Large intestine (tissue), 3 donors: Measurements from ENCODE around the gene ANAPC13. TPM values are rescaled to one million over a fixed set of nuclear protein-coding genes. Genes with fewer than 3 reads are reported as not detected.
A peak's percentile ranks its signal among the peaks of the same experiment; 100 is the strongest.

Source experiments
- DNase-seq, 2 donors: peaks; one replicate each; pipeline versions ENCODE4 v3.0.0 to v3.0.0-alpha.2; 2013
- H3K27ac ChIP-seq: one replicate; pipeline ENCODE4 v1.5.1; 2013; ENCODE audit warnings: low read length
- H3K27me3 ChIP-seq: 2 replicates; pipeline ENCODE4 v1.6.1; 2013; ENCODE audit warnings: low read length; ENCODE audit not compliant: control insufficient read depth, insufficient read depth
- H3K36me3 ChIP-seq: 2 replicates; pipeline ENCODE4 v1.6.1; 2013; ENCODE audit warnings: low read length; ENCODE audit not compliant: control insufficient read depth, insufficient read depth
- H3K4me1 ChIP-seq: one replicate; pipeline ENCODE4 v1.6.1; 2013; ENCODE audit warnings: low read length; ENCODE audit not compliant: control insufficient read depth, insufficient read depth
- H3K4me3 ChIP-seq: one replicate; pipeline ENCODE4 v1.5.1; 2013; ENCODE audit warnings: low read length
- H3K9me3 ChIP-seq: one replicate; pipeline ENCODE4 v1.6.1; 2013; ENCODE audit warnings: mild to moderate bottlenecking, low read depth, low read length, moderate library complexity; ENCODE audit not compliant: control insufficient read depth
- WGBS: methylation state at CpG from one replicate; pipeline ENCODE4 v1.1.5; 2013; ENCODE audit warnings: low lambda C conversion rate; ENCODE audit not compliant: insufficient coverage; 5-methylcytosine and 5-hydroxymethylcytosine counted together
- polyA plus RNA-seq: library from polyadenylated mRNA; unstranded; fragments of 120-200 nt; gene quantifications from one replicate; pipeline ENCODE4 v1.2.1, GENCODE V29; 2013

The ANAPC13 gene
- polyA plus RNA-seq, 1 donor, result 77.1 TPM

DNA sequence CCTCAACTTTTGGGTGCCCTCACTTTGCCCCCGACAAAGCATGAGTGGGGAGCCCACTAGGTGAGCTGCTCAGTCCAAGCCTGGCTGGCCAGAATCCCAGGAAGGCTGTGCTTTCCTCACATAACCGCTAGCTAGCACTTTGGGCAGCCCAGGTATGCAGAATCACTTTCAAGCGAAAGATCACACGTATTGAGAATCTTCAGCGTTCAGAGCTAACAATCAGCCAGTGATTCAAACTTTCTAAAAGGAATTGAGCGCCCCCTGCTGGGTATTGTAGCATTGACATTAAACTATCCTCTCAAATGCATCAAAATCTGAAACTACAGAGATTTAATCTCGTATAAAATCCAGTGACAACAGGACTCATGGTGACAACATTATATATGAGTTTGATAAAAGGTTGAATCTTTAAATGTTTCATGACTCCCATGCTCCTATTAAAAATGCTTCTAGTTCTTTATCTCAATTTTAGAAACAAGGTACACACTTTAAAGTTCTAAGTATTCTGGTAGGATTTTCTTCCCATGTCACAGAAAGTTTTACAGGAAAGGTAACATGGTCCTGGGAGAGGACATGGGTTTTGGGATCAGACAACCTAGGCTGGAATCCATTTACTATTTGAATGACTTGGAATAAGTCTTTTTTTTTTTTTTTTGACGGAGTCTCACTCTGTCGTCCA, 11.8 kb downstream of the ANAPC13 start:
- no CpG with 5 or more reads among the region's 9 CpGs for WGBS
- Histone ChIP-seq H3K9me3 (no peaks in the 10 kb centered on the region), H3K4me3 (no peak overlapping the region), H3K4me1 (peaks cover 2% of the 10 kb centered on the region), H3K27ac (no peak overlapping the region), H3K36me3 (peaks cover 26% of the 10 kb centered on the region), H3K27me3 (no peaks in the 10 kb centered on the region)
- DNase-seq, result peak; percentile 32 to 52

DNA sequence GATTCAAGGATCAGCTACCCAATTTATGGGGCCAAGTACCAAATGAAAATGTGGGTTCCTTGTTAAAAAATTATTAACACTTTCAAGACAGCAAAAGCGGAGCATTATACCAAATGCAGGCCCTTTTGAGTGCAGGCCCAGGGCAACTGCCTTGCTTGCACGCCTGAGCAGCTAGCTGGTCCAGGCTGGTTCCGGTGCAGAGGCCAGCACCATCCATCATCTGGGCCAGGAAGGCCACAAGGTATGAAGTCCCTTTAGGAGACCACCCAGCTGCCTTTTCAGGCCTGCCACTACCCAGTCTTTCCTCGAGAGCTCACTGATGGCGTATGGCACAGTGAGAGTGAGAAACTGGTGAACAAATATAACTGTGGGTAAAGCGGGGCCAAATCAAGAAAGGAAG, 13.0 kb downstream of the ANAPC13 start:
- H3K4me1 ChIP-seq, result peaks cover 2% of the 10 kb centered on the region
- WGBS, result 100% methylated on average over 2 of the region's 6 CpGs

DNA sequence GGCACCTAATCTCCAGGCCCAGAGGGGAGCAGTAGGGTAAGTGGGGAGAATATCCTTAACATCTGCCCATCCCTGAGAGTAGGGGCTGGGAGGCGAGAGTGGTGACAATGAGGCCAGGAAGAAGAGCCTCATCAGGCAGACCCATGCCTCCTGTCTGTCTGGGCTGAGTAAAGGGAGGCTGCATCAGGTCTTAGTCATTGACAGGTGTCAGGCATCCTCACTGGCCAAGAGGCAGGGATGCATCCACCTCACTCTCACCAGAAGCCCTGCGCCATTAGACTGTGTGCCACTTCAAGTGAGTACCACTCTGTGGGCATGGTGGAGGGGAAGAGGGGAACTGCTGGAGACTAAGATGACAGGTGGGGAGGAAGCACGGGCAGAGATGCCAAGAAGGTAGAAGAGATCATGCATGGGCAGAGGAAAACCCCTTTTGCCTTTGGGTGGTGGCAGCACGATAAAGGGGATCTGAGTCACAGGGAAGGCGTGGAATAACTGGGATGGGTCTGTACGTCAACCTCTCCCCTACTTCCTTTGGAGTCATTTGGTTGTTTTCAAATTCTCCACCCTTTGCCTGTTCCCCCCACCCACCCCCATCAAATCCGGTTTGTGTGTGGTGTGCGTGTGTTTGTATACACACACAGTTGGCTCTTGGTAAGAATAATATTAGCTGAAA, 14.1 kb downstream of the ANAPC13 start:
- H3K4me1 ChIP-seq, result peaks cover 2% of the 10 kb centered on the region
- no peaks in the 10 kb centered on the region for H3K27me3 ChIP-seq
- DNase-seq, result no peak
- no peak overlapping the region for H3K27ac ChIP-seq
- WGBS, result 88% methylated on average over 1 of the region's 8 CpGs
- peaks cover 11% of the 10 kb centered on the region for H3K36me3 ChIP-seq
- H3K9me3 ChIP-seq, result no peaks in the 10 kb centered on the region
- no peak overlapping the region for H3K4me3 ChIP-seq

More for the DNA sequence above, 13.0 kb downstream of the ANAPC13 start:
- no peak for DNase-seq
- no peaks in the 10 kb centered on the region for H3K9me3 ChIP-seq
- no peaks in the 10 kb centered on the region for H3K27me3 ChIP-seq
- peaks cover 15% of the 10 kb centered on the region for H3K36me3 ChIP-seq
- H3K27ac ChIP-seq, result no peak overlapping the region
- no peak overlapping the region for H3K4me3 ChIP-seq

DNA sequence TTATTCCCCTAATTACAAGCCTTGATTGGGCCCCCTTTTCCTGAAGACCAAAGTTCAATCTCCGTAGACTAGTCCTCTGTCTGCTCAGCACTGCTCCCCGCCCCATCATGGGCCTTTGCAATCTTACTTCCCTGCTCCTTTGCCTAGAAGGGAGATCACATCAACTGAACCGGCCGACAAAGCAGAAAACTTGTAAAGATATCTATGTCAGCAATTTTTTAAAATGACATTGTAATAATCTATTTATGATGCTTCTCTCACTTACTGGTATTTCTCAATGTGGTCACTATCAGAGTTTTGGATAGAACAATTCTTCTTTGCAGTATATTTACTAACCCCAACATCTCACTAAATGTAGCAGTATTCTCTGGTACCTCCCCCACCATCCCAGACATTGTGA, 17.3 kb downstream of the ANAPC13 start:
- H3K27ac ChIP-seq, result no peak overlapping the region
- H3K9me3 ChIP-seq, result no peaks in the 10 kb centered on the region
- peaks cover 3% of the 10 kb centered on the region for H3K4me1 ChIP-seq
- DNase-seq, result peak in 1 of 2 donors; percentile 48
- H3K4me3 ChIP-seq, result no peak overlapping the region
- peaks cover 3% of the 10 kb centered on the region for H3K36me3 ChIP-seq
- peaks cover 5% of the 10 kb centered on the region for H3K27me3 ChIP-seq
- no CpG with 5 or more reads among the region's 4 CpGs for WGBS

DNA sequence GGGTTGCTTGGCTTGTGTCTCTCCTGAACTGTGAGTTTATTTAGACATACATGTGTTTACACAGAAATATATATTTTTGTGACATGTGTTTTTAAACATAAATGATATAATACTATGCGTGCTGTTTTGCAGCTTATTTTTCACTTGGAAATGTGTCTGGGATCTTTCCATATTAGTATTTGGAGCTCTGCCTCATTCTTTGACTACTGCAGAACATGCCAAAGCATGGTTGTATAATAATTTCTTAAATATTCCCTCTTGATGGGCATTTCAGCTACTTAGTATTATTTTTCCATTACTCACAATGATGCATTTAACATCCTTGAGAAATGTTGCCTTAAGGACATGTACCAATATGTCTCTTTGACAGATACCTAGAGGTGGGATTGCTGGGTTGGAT, 19.5 kb downstream of the ANAPC13 start:
- Histone ChIP-seq H3K4me1 (peaks cover 4% of the 10 kb centered on the region), H3K9me3 (no peaks in the 10 kb centered on the region), H3K27me3 (peaks cover 9% of the 10 kb centered on the region), H3K36me3 (no peaks in the 10 kb centered on the region), H3K4me3 (no peak overlapping the region), H3K27ac (no peak overlapping the region)
- DNase-seq, result no peak
- WGBS, result 82% methylated on average over 1 of the region's 1 CpG

DNA sequence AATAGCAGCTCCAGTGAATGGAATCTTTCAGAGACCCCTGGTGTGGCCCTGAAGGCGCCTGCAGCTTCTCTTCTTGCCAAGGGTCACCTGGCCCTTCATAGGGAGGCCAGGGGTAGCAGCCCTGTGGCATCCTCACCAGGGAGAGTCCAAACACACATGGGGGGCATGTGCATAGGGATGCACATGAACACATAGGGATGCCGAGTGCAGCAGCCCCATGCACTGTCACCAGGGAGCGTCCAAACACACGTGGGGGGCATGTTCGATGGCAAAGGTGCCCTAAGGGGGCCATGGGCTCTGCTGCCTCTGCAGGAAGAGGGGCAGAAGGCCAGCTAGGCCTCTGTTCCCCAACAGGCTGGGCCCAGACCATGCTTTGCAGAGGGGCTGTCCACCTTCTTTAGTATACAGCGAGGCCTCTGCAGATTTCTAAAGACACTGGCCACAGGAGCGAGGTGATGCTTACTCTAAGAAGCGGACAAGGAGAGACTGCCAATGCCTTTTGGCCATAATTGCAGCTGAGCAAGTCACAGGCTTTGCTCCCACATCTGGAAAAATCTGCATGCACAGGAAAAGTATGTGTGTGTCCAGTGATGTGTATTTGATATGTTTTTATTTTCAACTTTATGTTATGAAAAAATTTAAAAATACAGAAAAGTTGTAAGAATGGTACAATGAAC, 21.0 kb downstream of the ANAPC13 start:
- H3K27ac ChIP-seq, result peak overlapping the region; percentile 47
- no peak for DNase-seq

DNA sequence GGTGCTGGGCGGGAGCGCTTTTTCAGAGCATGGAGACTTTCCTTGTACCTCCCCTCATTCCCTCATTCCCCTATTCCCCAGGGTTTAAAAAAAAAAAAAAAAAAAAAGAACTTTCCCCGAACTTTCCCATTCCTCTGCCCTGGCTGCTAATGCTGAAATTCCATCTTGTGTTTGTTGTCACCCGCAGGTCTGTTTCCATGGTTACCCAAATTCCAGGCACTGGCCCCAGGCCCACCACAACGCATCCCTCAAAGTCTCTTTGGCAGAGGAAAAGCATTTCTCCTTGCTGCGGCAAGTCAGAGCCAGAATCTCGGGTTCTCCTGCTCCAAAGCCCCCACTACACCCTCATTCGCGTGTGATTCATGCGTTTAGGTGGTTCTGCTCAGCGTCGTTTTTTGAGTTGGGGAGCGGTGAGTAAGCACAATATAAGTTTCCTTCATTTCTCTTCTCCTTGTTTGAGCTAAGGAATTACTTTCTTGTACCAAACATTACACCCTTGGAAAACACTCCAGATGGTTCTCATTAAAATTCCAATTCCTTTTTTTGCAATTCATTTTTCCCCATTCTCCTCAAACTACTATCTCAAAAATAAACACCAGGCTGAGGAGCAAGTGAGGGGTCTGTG, 21.6 kb downstream of the ANAPC13 start:
- Histone ChIP-seq H3K27ac (peak overlapping the region; percentile 61), H3K27me3 (peaks cover 11% of the 10 kb centered on the region), H3K9me3 (no peaks in the 10 kb centered on the region), H3K4me1 (peaks cover 4% of the 10 kb centered on the region), H3K36me3 (no peaks in the 10 kb centered on the region), H3K4me3 (no peak overlapping the region)
- peak; percentile 64 to 67 for DNase-seq
- no CpG with 5 or more reads among the region's 13 CpGs for WGBS

More for the DNA sequence above, 21.0 kb downstream of the ANAPC13 start:
- no peaks in the 10 kb centered on the region for H3K9me3 ChIP-seq
- no CpG with 5 or more reads among the region's 8 CpGs for WGBS
- no peak overlapping the region for H3K4me3 ChIP-seq
- peaks cover 11% of the 10 kb centered on the region for H3K27me3 ChIP-seq
- no peaks in the 10 kb centered on the region for H3K36me3 ChIP-seq
- H3K4me1 ChIP-seq, result peaks cover 4% of the 10 kb centered on the region

DNA sequence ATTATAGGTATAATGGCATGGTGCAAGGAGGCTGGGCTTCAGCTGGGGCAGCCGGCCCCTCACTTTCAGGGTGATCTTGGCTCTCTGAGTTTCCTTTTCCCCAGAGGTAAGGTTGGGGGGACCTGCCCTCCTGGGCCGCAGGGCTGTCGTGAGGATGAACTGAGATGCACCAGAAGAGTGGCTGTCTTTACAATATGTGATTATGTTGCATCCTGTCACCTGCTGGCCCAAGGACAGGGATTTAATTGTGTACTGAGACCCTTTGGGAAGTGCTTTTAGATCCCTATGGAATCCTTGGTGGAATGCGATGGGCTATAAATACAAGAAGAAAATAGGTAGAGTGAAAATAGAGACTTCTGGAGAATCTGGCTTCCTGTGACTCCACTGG, 22.1 kb downstream of the ANAPC13 start:
- no peak for DNase-seq
- WGBS, result no CpG with 5 or more reads among the region's 4 CpGs
- no peaks in the 10 kb centered on the region for H3K36me3 ChIP-seq
- H3K9me3 ChIP-seq, result no peaks in the 10 kb centered on the region
- H3K4me3 ChIP-seq, result no peak overlapping the region
- H3K27ac ChIP-seq, result peak overlapping the region; percentile 61
- H3K4me1 ChIP-seq, result peaks cover 4% of the 10 kb centered on the region
- H3K27me3 ChIP-seq, result peaks cover 11% of the 10 kb centered on the region

DNA sequence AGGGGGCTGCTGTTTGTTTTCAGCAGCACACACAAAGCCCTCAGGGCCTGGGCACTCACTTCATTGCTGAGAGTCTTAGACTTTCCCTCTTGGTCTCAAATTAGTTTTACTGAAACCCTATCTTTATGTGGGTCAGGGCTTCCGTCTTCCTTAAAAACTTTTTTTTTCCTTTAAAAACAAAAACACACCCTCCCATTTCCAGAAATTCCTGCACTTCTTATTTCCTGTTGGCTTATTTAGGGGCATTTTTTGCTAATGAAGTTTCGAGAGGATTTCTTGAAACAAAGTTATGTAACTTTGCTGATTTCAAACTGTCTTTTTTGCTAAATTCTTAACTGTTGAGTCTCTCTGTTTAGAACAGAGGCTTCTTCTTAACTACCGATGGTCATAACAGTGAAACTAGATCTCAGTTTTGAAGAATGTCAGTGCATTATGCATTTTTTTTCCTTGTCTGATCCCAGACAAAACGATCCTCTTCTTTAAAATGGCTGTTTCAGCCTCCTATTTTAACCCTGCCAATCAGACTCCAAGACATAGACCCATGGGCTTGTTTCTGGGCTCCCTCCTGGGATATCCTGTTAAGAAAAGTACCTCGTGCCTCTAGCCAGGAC, 23.3 kb downstream of the ANAPC13 start:
- Histone ChIP-seq H3K27ac (peak overlapping the region; percentile 20), H3K4me3 (no peak overlapping the region), H3K4me1 (peaks cover 4% of the 10 kb centered on the region), H3K9me3 (no peaks in the 10 kb centered on the region), H3K27me3 (peaks cover 11% of the 10 kb centered on the region), H3K36me3 (no peaks in the 10 kb centered on the region)
- 70% methylated on average over 2 of the region's 5 CpGs for WGBS
- no peak for DNase-seq

DNA sequence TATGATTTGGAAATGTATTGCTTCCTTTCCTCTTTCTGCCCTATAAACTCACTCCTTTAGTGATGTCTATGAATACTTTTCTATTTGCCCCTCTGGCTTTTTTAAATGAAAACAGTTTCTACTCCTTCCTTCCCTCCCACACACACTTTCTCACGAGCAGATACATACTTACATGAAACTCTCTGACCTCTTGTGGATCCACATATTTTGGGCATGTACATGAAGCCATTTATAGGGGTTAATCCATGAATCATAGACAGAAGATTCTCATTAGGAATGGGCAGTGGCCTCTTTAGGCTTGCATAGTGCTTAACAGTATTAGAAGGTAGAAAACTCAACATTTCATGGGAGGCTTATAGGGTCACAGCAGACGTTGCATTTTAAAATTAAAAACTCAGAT, 24.8 kb downstream of the ANAPC13 start:
- Histone ChIP-seq H3K27me3 (peaks cover 11% of the 10 kb centered on the region), H3K27ac (no peak overlapping the region), H3K4me3 (no peak overlapping the region), H3K4me1 (peaks cover 4% of the 10 kb centered on the region), H3K9me3 (no peaks in the 10 kb centered on the region), H3K36me3 (no peaks in the 10 kb centered on the region)
- no peak for DNase-seq
- 80% methylated on average over 2 of the region's 2 CpGs for WGBS
